Measurements from ENCODE around the gene LGALS3BP. TPM values are rescaled to one million over a fixed set of nuclear protein-coding genes. Genes with fewer than 3 reads are reported as not detected.

LGALS3BP gene
- total RNA-seq, 1 donor from 2014 or later = 417 TPM

DNA sequence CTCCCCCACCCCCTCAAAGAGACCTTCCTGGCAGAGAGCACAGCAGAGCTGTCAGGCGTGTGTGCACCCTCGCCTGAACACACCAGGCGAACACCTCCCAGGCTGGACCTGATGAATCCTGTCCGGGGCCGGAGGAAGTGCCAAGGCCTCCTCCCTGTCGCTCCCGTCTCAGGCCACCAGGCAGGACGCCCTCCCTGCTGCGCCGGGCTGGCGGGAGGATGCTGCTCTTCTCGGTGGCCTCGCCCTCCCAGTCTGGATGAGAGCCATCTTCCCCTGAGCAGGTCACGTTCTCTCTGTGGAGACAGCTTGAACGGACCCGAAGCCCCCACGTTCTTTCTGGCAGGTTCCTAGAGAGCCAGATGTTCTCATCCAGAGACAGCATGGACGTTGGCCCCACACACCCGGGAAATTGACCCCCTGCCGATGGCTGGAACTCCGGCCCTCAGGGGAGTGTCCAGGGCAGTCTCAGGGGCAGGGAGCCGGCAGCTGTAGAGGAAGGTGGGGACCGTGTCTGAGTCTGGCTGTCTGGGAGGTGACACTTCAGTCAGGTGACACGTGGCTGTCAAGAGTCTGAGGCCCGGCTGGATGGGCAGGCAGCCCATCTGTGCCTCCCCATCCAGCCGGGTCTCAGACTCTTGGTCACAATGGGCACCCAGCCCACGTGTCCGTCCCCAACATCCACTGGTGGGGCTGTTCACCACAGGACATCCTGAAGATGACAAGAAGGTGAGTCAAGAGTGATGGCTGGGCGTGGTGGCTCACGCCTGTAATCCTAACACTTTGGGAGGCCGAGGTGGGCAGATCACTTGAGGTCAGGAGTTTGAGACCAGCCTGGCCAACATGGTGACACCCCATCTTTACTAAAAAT is 49.6 kb downstream of the LGALS3BP start:
- H3K27me3 ChIP-seq (ENCODE audit: low read depth) = no peaks in the 10 kb centered on the region
- DNase-seq (no peak), ATAC-seq (no peak)
- H3K4me3 ChIP-seq = no peak overlapping the region
- no peak overlapping the region for H3K27ac ChIP-seq
- TF ChIP-seq, protein P1, sequence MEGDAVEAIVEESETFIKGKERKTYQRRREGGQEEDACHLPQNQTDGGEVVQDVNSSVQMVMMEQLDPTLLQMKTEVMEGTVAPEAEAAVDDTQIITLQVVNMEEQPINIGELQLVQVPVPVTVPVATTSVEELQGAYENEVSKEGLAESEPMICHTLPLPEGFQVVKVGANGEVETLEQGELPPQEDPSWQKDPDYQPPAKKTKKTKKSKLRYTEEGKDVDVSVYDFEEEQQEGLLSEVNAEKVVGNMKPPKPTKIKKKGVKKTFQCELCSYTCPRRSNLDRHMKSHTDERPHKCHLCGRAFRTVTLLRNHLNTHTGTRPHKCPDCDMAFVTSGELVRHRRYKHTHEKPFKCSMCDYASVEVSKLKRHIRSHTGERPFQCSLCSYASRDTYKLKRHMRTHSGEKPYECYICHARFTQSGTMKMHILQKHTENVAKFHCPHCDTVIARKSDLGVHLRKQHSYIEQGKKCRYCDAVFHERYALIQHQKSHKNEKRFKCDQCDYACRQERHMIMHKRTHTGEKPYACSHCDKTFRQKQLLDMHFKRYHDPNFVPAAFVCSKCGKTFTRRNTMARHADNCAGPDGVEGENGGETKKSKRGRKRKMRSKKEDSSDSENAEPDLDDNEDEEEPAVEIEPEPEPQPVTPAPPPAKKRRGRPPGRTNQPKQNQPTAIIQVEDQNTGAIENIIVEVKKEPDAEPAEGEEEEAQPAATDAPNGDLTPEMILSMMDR (IDR thresholded peaks at IDR 0.05) = no peak
- H3K9me3 ChIP-seq = no peaks in the 10 kb centered on the region
- H3K36me3 ChIP-seq = no peaks in the 10 kb centered on the region
- H3K4me1 ChIP-seq = peaks cover 26% of the 10 kb centered on the region
- intact Hi-C loops (cut with DNase I) = no loop called here

DNA sequence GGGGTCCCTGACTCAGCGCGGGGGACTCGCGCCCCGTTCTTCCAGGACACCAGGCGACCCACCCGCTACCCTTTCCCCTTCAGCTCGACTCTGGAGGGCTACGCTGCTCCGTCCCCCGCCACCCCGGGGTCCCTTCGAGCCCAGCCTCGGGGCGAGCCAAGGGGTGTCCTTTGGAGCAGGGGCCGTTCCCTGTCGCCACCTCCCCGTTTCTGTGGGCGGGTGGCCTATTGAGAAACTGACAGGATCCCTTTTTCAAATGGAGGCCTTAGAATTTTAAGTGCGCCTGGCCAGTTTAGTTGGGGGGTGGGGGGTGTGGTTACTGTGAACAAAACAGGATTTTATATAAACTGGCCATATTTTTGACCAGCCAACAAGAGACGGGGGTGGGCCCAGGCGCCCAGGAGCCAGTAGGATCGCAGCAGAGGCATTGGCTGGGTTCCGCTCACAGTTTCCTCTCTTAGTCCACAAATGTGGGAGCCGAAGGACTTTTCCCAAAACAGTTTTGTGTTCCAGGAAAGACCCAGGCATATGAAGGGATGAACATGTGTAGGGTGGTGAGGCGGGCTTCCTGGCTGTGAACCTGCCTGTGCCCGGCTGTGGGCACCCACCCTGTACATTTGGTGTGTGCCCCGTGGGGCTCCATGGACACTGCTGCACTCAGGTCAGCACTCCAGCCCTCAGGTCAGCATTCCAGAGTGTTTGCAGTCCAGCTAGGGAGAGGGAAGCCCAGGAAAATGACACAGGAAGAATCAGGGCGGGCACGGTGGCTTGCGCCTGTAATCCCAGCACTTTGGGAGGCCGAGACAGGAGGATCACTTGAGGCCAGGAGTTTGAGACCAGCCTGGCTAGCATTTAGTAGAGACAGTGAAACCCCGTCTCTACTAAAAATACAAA is 53.8 kb downstream of the LGALS3BP start:
- no peaks in the 10 kb centered on the region for H3K9me3 ChIP-seq
- TF ChIP-seq, protein P1 (IDR thresholded peaks at IDR 0.05) = no peak
- no peaks in the 10 kb centered on the region for H3K27me3 ChIP-seq (ENCODE audit: low read depth)
- ATAC-seq (peak; percentile 74 to 75), DNase-seq (peak; percentile 83)
- intact Hi-C loops (cut with DNase I) = no loop called here
- peak overlapping the region; percentile 91 for H3K27ac ChIP-seq
- H3K4me1 ChIP-seq = peaks cover 35% of the 10 kb centered on the region
- no peaks in the 10 kb centered on the region for H3K36me3 ChIP-seq
- peak overlapping the region; percentile 81 for H3K4me3 ChIP-seq

DNA sequence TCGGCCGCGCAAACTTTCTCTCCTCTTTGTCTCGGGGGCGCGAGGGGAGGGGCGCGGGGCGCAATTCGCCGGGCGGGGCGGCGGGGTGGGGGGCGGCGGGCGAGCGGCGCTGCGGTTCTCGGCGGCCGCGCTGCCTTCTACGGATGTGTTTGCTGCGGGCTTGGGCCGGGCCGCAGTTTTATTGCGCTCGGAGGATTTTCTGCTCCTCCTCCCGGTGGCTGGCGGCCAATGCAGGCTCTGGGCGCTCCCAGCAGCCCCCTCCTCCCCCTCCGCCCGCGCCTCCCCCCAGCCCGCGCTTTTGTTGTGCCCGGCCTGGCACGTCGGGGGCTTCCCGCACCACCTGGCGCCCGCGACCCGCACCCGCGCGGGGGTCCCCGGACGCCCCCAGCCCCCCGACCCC is 54.5 kb downstream of the LGALS3BP start, which contains the start of gene TIMP2:
Gene TIMP2, minus strand, starts transcription at position 154 of the 400 bp plus-strand sequence. CDS start 299 bp downstream, outside the sequence.
- Histone ChIP-seq H3K9me3 (no peaks in the 10 kb centered on the region), H3K27ac (peak within 1 kb of the TSS; percentile 91), H3K36me3 (no peaks in the 10 kb centered on the region), H3K4me3 (peak within 1 kb of the TSS; percentile 81), H3K4me1 (peaks cover 40% of the 10 kb centered on the region), H3K27me3 (ENCODE audit: low read depth) (no peaks in the 10 kb centered on the region)
- DNase-seq = peak; percentile 92
- TF ChIP-seq, protein P1 (IDR thresholded peaks at IDR 0.05) = peak; percentile 35
- peak; percentile 84 to 85 for ATAC-seq
- intact Hi-C loops (cut with DNase I) = no loop called here

DNA sequence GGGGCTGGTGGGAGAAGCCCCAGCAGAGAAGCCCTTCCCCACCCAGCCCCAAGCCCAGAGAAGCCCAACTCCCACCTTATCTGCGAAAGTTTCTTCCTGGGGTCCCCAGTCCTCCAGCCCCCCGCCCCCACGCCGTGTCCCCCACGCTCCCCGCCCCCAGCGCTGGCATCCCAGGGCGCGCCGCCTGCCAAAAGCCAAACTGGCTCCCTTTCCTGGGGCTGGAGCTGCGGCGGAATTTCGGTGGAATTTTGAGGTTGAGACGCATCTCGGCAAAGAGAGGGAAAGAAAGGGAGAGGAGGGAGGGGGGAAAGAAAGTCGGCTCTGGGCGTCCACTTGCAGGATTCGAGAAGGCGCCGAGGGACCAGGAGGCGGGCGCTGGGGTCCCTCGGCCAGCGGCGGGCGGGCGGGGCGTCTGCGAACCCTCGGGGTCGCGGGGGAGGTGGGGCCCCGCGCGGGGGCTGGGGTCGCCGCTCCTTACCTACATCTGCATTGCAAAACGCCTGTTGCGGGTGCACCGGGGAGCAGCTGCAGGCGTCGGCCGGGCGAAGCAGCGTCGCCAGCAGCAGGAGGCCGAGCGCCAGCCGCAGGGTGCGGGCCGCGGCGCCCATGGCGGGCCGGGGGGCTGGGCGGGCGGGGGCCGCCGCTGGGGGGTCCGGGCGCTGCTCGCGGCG is 55.1 kb downstream of the LGALS3BP start:
- intact Hi-C loops (cut with DNase I) = no loop called here
- Histone ChIP-seq H3K4me3 (peak overlapping the region; percentile 81), H3K27ac (peak overlapping the region; percentile 91), H3K9me3 (no peaks in the 10 kb centered on the region), H3K27me3 (ENCODE audit: low read depth) (no peaks in the 10 kb centered on the region), H3K36me3 (no peaks in the 10 kb centered on the region), H3K4me1 (peaks cover 46% of the 10 kb centered on the region)
- no peak for DNase-seq
- ATAC-seq = no peak
- TF ChIP-seq, protein P1 (IDR thresholded peaks at IDR 0.05) = no peak

Measured in lower lobe of right lung (tissue), 2 donors.